CD14-positive monocyte (primary cell): ENCODE results near the gene TPK1. TPM values are rescaled to one million over a fixed set of nuclear protein-coding genes. Genes with fewer than 3 reads are reported as not detected.

Experiments used
- DNase-seq, 3 donors: peaks; one replicate each; pipeline ENCODE4 v3.0.0-alpha.2; 2011 to 2022
- H2AFZ ChIP-seq: 2 replicates; pipeline ENCODE4 v1.6.0; 2012; ENCODE audit warnings: mild to moderate bottlenecking, low read depth, low read length, inconsistent platforms; ENCODE audit not compliant: insufficient read depth, poor library complexity, severe bottlenecking
- H3K27ac ChIP-seq, 2 donors: 1 replicate in 1 of 2; 2 replicates in 1 of 2; pipeline ENCODE4 v1.5.1; 2012 to 2013; ENCODE audit warnings: low read length in 2 of 2, control low read depth in 1 of 2, inconsistent platforms in 1 of 2, low read depth in 1 of 2, mild to moderate bottlenecking in 1 of 2
- H3K27me3 ChIP-seq, 2 donors: one replicate each; pipeline versions ENCODE4 v1.6.0 to v1.6.1; 2011 to 2013; ENCODE audit warnings: low read length in 2 of 2; ENCODE audit not compliant: control insufficient read depth in 2 of 2, insufficient read depth in 2 of 2
- H3K36me3 ChIP-seq, 2 donors: replicated peaks in 1 of 2; 1 replicate in 1 of 2; 2 replicates in 1 of 2; pipeline versions ENCODE4 v1.5.1 to v1.6.1; 2012 to 2013; ENCODE audit warnings: low read length in 2 of 2, control low read depth in 1 of 2, inconsistent platforms in 1 of 2, mild to moderate bottlenecking in 1 of 2; ENCODE audit not compliant: insufficient read depth in 2 of 2, control insufficient read depth in 1 of 2
- H3K4me1 ChIP-seq, 2 donors: 1 replicate in 1 of 2; 2 replicates in 1 of 2; pipeline versions ENCODE4 v1.5.1 to v1.6.1; 2012 to 2013; ENCODE audit warnings: low read length in 2 of 2, control low read depth in 1 of 2, inconsistent platforms in 1 of 2, mild to moderate bottlenecking in 1 of 2, moderate library complexity in 1 of 2; ENCODE audit not compliant: insufficient read depth in 2 of 2, control insufficient read depth in 1 of 2
- H3K4me2 ChIP-seq: replicated peaks from 2 replicates; pipeline ENCODE3; 2012; ENCODE audit warnings: low read length, moderate library complexity, mild to moderate bottlenecking; ENCODE audit not compliant: poor library complexity, severe bottlenecking; ENCODE audit errors: extremely low read depth
- H3K4me3 ChIP-seq, 3 experiments: fragments of 200-600 bp in 1 of 3; sonication (generic) in 1 of 3; replicated peaks in 1 of 3; 1 replicate in 2 of 3; 2 replicates in 1 of 3; pipeline ENCODE4 v1.5.1; 2011 to 2013; ENCODE audit warnings: low read length in 3 of 3, mild to moderate bottlenecking in 3 of 3, control low read depth in 2 of 3, low read depth in 2 of 3, inconsistent platforms in 1 of 3, moderate library complexity in 1 of 3
- H3K79me2 ChIP-seq: 2 replicates; pipeline ENCODE4 v1.6.0; 2012; ENCODE audit warnings: mild to moderate bottlenecking, control low read depth, inconsistent platforms, low read length, moderate library complexity; ENCODE audit not compliant: insufficient read depth
- H3K9ac ChIP-seq: 2 replicates; pipeline ENCODE4 v1.6.0; 2017; ENCODE audit warnings: low read length, mild to moderate bottlenecking; ENCODE audit not compliant: insufficient read depth, poor library complexity, severe bottlenecking
- H3K9me3 ChIP-seq, 2 donors: replicated peaks in 1 of 2; 1 replicate in 1 of 2; 2 replicates in 1 of 2; pipeline versions ENCODE4 v1.5.1 to v1.6.1; 2012 to 2013; ENCODE audit warnings: low read length in 2 of 2, control low read depth in 1 of 2; ENCODE audit not compliant: control insufficient read depth in 1 of 2, insufficient read depth in 1 of 2
- H4K20me1 ChIP-seq: 2 replicates; pipeline ENCODE4 v1.6.0; 2012; ENCODE audit warnings: mild to moderate bottlenecking, low read length, control low read depth, moderate library complexity; ENCODE audit not compliant: insufficient read depth
- H3K27ac Mint-ChIP-seq, 7 donors: one replicate each; pipeline ENCODE4 v1.8.0; 2020; ENCODE audit warnings: mild to moderate bottlenecking in 7 of 7, mixed read lengths in 7 of 7, moderate library complexity in 6 of 7, inconsistent platforms in 2 of 7
- H3K27me3 Mint-ChIP-seq, 3 donors: one replicate each; pipeline ENCODE4 v1.8.0; 2021 to 2022; ENCODE audit warnings: low read depth in 3 of 3, mild to moderate bottlenecking in 3 of 3, mixed read lengths in 3 of 3, moderate library complexity in 3 of 3, inconsistent platforms in 1 of 3
- H3K36me3 Mint-ChIP-seq, 2 donors: one replicate each; pipeline ENCODE4 v1.8.0; 2020; ENCODE audit warnings: mixed read lengths in 2 of 2, inconsistent platforms in 1 of 2, mild to moderate bottlenecking in 1 of 2
- H3K4me1 Mint-ChIP-seq: one replicate; pipeline ENCODE4 v1.8.0; 2020; ENCODE audit warnings: mild to moderate bottlenecking, mixed read lengths
- H3K4me3 Mint-ChIP-seq, 2 donors: one replicate each; pipeline ENCODE4 v1.8.0; 2020; ENCODE audit warnings: mild to moderate bottlenecking in 2 of 2, mixed read lengths in 2 of 2, moderate library complexity in 1 of 2
- H3K9me3 Mint-ChIP-seq, 7 donors: one replicate each; pipeline ENCODE4 v1.8.0; 2020 to 2022; ENCODE audit warnings: mixed read lengths in 7 of 7, mild to moderate bottlenecking in 6 of 7, moderate library complexity in 6 of 7, inconsistent platforms in 2 of 7
- CTCF ChIP-seq: fragments of 200-600 bp; IDR thresholded peaks from one replicate; pipeline ENCODE4 v1.8.0; 2022; ENCODE audit warnings: antibody characterized with exemption, mild to moderate bottlenecking
- whole genome bisulfite sequencing: methylation state at CpG from one replicate; pipeline ENCODE4 v1.1.5; 2013; ENCODE audit warnings: missing lambda C conversion rate; ENCODE audit not compliant: insufficient coverage; 5-methylcytosine and 5-hydroxymethylcytosine counted together
- intact Hi-C, 2 donors: fragments of 100-400 bp; cut with micrococcal nuclease; formaldehyde crosslinking; loops; one replicate each; pipeline versions ENCODE4 v1.15.0 to v1.15.1; 2023
- polyA plus RNA-seq, 3 donors: library from polyadenylated mRNA; depleted of rRNA in 1 of 3; unstranded in 2 of 3; stranded (reverse) in 1 of 3; fragments of 300-500 nt in 2 of 3; fragments of >200 nt in 1 of 3; fragmentation: Illumina TruSeq in 2 of 3; gene quantifications; 1 replicate in 2 of 3; 2 replicates in 1 of 3; pipeline ENCODE4 v1.2.3, GENCODE V29; 2012 to 2021

The TPK1 gene
- polyA plus RNA-seq, 3 donors = 18.9 to 33.8 (median 33.1) TPM

GRCh38 chr7:144656965-144657517 is 178.8 kb downstream of the TPK1 start:
- no peak for TF ChIP-seq CTCF
- Histone ChIP-seq H3K27me3 (no peaks in the 10 kb centered on the region), H3K27ac (no peak overlapping the region), H3K4me3 (no peak overlapping the region), H3K4me2 (no peak overlapping the region), H4K20me1 (no peaks in the 10 kb centered on the region), H3K4me1 (no peaks in the 10 kb centered on the region), H2AFZ (no peak overlapping the region), H3K36me3 (no peaks in the 10 kb centered on the region), H3K9me3 (no peaks in the 10 kb centered on the region), H3K79me2 (no peaks in the 10 kb centered on the region), H3K9ac (no peak overlapping the region)
- intact Hi-C loops = no loop called here
- Mint-ChIP-seq H3K36me3 (no peaks in the 10 kb centered on the region), H3K4me3 (no peak overlapping the region), H3K27me3 (peaks cover 0 to 3% (median 0%) of the 10 kb centered on the region in 3 donors), H3K27ac (peak overlapping the region in 2 of 7 donors; percentile 55 to 73), H3K9me3 (peaks cover 0 to 1% (median 0%) of the 10 kb centered on the region in 7 donors), H3K4me1 (no peaks in the 10 kb centered on the region)
- no peak for DNase-seq
- WGBS = 14% methylated on average over 3 of the region's 6 CpGs

DNA sequence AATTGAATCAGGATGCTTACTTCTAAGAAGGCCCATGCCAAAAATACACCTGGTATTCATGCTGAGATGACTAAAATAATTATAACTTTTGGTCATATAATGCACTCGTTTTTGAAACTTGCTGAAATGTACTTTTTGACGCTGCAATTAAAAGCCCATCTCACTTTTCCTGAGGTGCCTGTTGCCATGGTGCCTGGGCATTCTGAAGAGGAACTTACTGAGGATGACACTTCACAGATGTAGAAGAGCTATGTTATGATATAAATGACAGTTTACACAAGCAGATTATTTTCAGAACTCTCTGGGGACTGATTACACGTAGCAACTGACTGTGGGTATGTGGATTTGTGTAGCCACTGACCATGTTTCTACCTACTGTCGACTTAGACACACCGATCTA is 182.4 kb downstream of the TPK1 start:
- no peaks in the 10 kb centered on the region for H3K79me2 ChIP-seq
- Mint-ChIP-seq H3K36me3 (peaks cover 4 to 6% of the 10 kb centered on the region in 2 donors), H3K9me3 (peaks cover 2 to 10% (median 6%) of the 10 kb centered on the region in 7 donors), H3K4me1 (no peaks in the 10 kb centered on the region), H3K4me3 (no peak overlapping the region), H3K27ac (no peak overlapping the region), H3K27me3 (peaks cover 0 to 2% (median 0%) of the 10 kb centered on the region in 3 donors)
- no peaks in the 10 kb centered on the region for H3K27me3 ChIP-seq
- H3K4me3 ChIP-seq = no peak overlapping the region
- WGBS = no CpG with 5 or more reads among the region's 5 CpGs
- intact Hi-C loops = no loop called here
- no peaks in the 10 kb centered on the region for H4K20me1 ChIP-seq
- H3K4me1 ChIP-seq = no peaks in the 10 kb centered on the region
- H3K9me3 ChIP-seq = peaks cover 0 to 13% of the 10 kb centered on the region in 2 donors
- no peaks in the 10 kb centered on the region for H3K36me3 ChIP-seq
- H3K27ac ChIP-seq = no peak overlapping the region
- DNase-seq = no peak
- H3K9ac ChIP-seq = no peak overlapping the region
- no peak overlapping the region for H3K4me2 ChIP-seq
- no peak for TF ChIP-seq CTCF
- no peak overlapping the region for H2AFZ ChIP-seq
